GM19467 (cell line): ENCODE results near the gene GLRX5.

ENCODE experiments used
- ATAC-seq: cut with Tn5 transposase; IDR thresholded peaks from one replicate; pipeline ENCODE4 v1.9.1; 2021; ENCODE audit warnings: mild to moderate bottlenecking, moderate library complexity; ENCODE audit not compliant: unreplicated experiment

The GLRX5 gene

GRCh38 chr14:95515596-95516552, 19.0 kb upstream of the GLRX5 start:
- peak; percentile 77 for ATAC-seq

- peak; percentile 29 for ATAC-seq
Observed at GRCh38 chr14:95516554-95517181, 18.2 kb upstream of the GLRX5 start, which contains the start of gene SYNE3. Gene SYNE3, minus strand, starts transcription at chr14:95516650. Its CDS starts 40,829 bp downstream, at chr14:95475821.

GRCh38 chr14:95518045-95518751, 16.7 kb upstream of the GLRX5 start:
- ATAC-seq = no peak

- ATAC-seq = no peak
Observed at GRCh38 chr14:95519699-95520098, 15.2 kb upstream of the GLRX5 start.

- no peak for ATAC-seq
Observed at GRCh38 chr14:95520346-95520745, 14.5 kb upstream of the GLRX5 start.

GRCh38 chr14:95521001-95521400, 13.8 kb upstream of the GLRX5 start:
- no peak for ATAC-seq

GRCh38 chr14:95522116-95522515, 12.7 kb upstream of the GLRX5 start:
- ATAC-seq = no peak

- ATAC-seq = no peak
Observed at GRCh38 chr14:95522556-95522955, 12.3 kb upstream of the GLRX5 start.

GRCh38 chr14:95523051-95523814, 11.6 kb upstream of the GLRX5 start:
- ATAC-seq = no peak

GRCh38 chr14:95523815-95524448, 10.9 kb upstream of the GLRX5 start:
- ATAC-seq = no peak

- no peak for ATAC-seq
Observed at GRCh38 chr14:95524706-95525512, 9.9 kb upstream of the GLRX5 start.

GRCh38 chr14:95525999-95526398, 8.9 kb upstream of the GLRX5 start:
- ATAC-seq = no peak

GRCh38 chr14:95526483-95527386, 8.1 kb upstream of the GLRX5 start:
- ATAC-seq = no peak

GRCh38 chr14:95527387-95528002, 7.4 kb upstream of the GLRX5 start:
- ATAC-seq = no peak

GRCh38 chr14:95529216-95529615, 5.6 kb upstream of the GLRX5 start:
- no peak for ATAC-seq

GRCh38 chr14:95530473-95531276, 4.2 kb upstream of the GLRX5 start:
- ATAC-seq = no peak

GRCh38 chr14:95531473-95531872, 3.4 kb upstream of the GLRX5 start:
- ATAC-seq = no peak
